HEK293 (cell line): ENCODE results near the gene SERTAD3.
A peak's percentile ranks its signal among the peaks of the same experiment; 100 is the strongest.

ENCODE experiments used
- GFI1B ChIP-seq: fragments of 450-650 bp; formaldehyde crosslinking; IDR thresholded peaks from 2 replicates; pipeline ENCODE4 v1.5.1; 2016; ENCODE audit warnings: missing biosample characterization, missing genetic modification characterization
- GLI4 ChIP-seq: fragments of 450-650 bp; formaldehyde crosslinking; IDR thresholded peaks from 2 replicates; pipeline ENCODE4 v1.5.1; 2016; ENCODE audit warnings: missing biosample characterization, missing genetic modification characterization
- MEIS1 ChIP-seq: sonication (generic); formaldehyde crosslinking; IDR thresholded peaks from 2 replicates; pipeline ENCODE4 v1.8.1; 2022; ENCODE audit warnings: missing genetic modification reagents, mild to moderate bottlenecking, borderline replicate concordance
- SP7 ChIP-seq: fragments of 450-650 bp; formaldehyde crosslinking; IDR thresholded peaks from 2 replicates; pipeline ENCODE4 v1.5.1; 2016; ENCODE audit warnings: missing biosample characterization, missing genetic modification characterization
- ZBTB7A ChIP-seq: fragments of 450-650 bp; formaldehyde crosslinking; IDR thresholded peaks from 2 replicates; pipeline ENCODE4 v1.5.1; 2016; ENCODE audit warnings: low read depth, missing biosample characterization, missing genetic modification characterization
- ZEB2 ChIP-seq: fragments of 450-650 bp; formaldehyde crosslinking; IDR thresholded peaks from 2 replicates; pipeline ENCODE4 v1.5.1; 2016; ENCODE audit warnings: missing biosample characterization, missing genetic modification characterization
- ZFP41 ChIP-seq: fragments of 450-650 bp; formaldehyde crosslinking; IDR thresholded peaks from 2 replicates; pipeline ENCODE4 v1.5.1; 2016; ENCODE audit warnings: missing biosample characterization, missing genetic modification characterization, borderline replicate concordance
- ZNF146 ChIP-seq: fragments of 450-650 bp; formaldehyde crosslinking; IDR thresholded peaks from 2 replicates; pipeline ENCODE4 v1.5.1; 2016; ENCODE audit warnings: missing biosample characterization, missing genetic modification characterization
- ZNF157 ChIP-seq: fragments of 450-650 bp; formaldehyde crosslinking; IDR thresholded peaks from 2 replicates; pipeline ENCODE4 v1.5.1; 2016; ENCODE audit warnings: missing biosample characterization, missing genetic modification characterization
- ZNF221 ChIP-seq: fragments of 450-650 bp; formaldehyde crosslinking; IDR thresholded peaks from 2 replicates; pipeline ENCODE4 v1.5.1; 2017; ENCODE audit warnings: missing biosample characterization, missing genetic modification characterization, borderline replicate concordance
- ZNF248 ChIP-seq: fragments of 450-650 bp; formaldehyde crosslinking; IDR thresholded peaks from 2 replicates; pipeline ENCODE4 v1.5.1; 2017; ENCODE audit warnings: missing biosample characterization, missing genetic modification characterization
- ZNF266 ChIP-seq: fragments of 450-650 bp; formaldehyde crosslinking; IDR thresholded peaks from 2 replicates; pipeline ENCODE4 v1.5.1; 2016; ENCODE audit warnings: missing biosample characterization, missing genetic modification characterization, low read depth
- ZNF311 ChIP-seq: fragments of 450-650 bp; formaldehyde crosslinking; IDR thresholded peaks from 2 replicates; pipeline ENCODE4 v1.5.1; 2017; ENCODE audit warnings: missing biosample characterization, missing genetic modification characterization, borderline replicate concordance
- ZNF394 ChIP-seq: fragments of 450-650 bp; formaldehyde crosslinking; IDR thresholded peaks from 2 replicates; pipeline ENCODE4 v1.5.1; 2016; ENCODE audit warnings: missing biosample characterization, missing genetic modification characterization, mild to moderate bottlenecking, moderate library complexity, borderline replicate concordance
- ZNF423 ChIP-seq: fragments of 450-650 bp; formaldehyde crosslinking; IDR thresholded peaks from 2 replicates; pipeline ENCODE4 v1.5.1; 2016; ENCODE audit warnings: missing biosample characterization, missing genetic modification characterization
- ZNF544 ChIP-seq: fragments of 450-650 bp; formaldehyde crosslinking; IDR thresholded peaks from 2 replicates; pipeline ENCODE4 v1.5.0; 2017; ENCODE audit warnings: missing biosample characterization, missing genetic modification characterization
- ZNF561 ChIP-seq: fragments of 450-650 bp; IDR thresholded peaks from 2 replicates; pipeline ENCODE4 v1.5.1; 2018; ENCODE audit warnings: missing biosample characterization, missing genetic modification characterization, borderline replicate concordance
- ZNF785 ChIP-seq: fragments of 450-650 bp; formaldehyde crosslinking; IDR thresholded peaks from 2 replicates; pipeline ENCODE4 v1.5.1; 2016; ENCODE audit warnings: missing biosample characterization, missing genetic modification characterization
- ZNF830 ChIP-seq: fragments of 450-650 bp; IDR thresholded peaks from 2 replicates; pipeline ENCODE4 v1.5.0; 2018; ENCODE audit warnings: missing biosample characterization, missing genetic modification characterization, low read depth, mild to moderate bottlenecking, moderate library complexity
- ZNF837 ChIP-seq: fragments of 450-650 bp; formaldehyde crosslinking; IDR thresholded peaks from 2 replicates; pipeline ENCODE4 v1.5.1; 2016; ENCODE audit warnings: missing biosample characterization, missing genetic modification characterization
- TF ChIP-seq, protein P1 (sequence below): fragments of 450-650 bp; formaldehyde crosslinking; IDR thresholded peaks from 2 replicates; pipeline ENCODE4 v1.5.1; 2016; ENCODE audit warnings: missing biosample characterization, missing genetic modification characterization
- TF ChIP-seq, protein P2 (sequence below): fragments of 450-650 bp; formaldehyde crosslinking; IDR thresholded peaks from 2 replicates; pipeline ENCODE4 v1.5.1; 2016; ENCODE audit warnings: missing biosample characterization, missing genetic modification characterization, borderline replicate concordance
- TF ChIP-seq, protein P3 (sequence below): sonication (generic); formaldehyde crosslinking; IDR thresholded peaks from 2 replicates; pipeline ENCODE4 v1.8.1; 2022; ENCODE audit warnings: mild to moderate bottlenecking, moderate library complexity, missing genetic modification reagents
- TF ChIP-seq, protein P4 (sequence below): fragments of 450-650 bp; formaldehyde crosslinking; IDR thresholded peaks from 2 replicates; pipeline ENCODE4 v1.5.1; 2016; ENCODE audit warnings: missing biosample characterization, missing genetic modification characterization
- TF ChIP-seq, protein P5 (sequence below): fragments of 450-650 bp; formaldehyde crosslinking; IDR thresholded peaks from 2 replicates; pipeline ENCODE4 v1.5.1; 2016; ENCODE audit warnings: missing biosample characterization, missing genetic modification characterization
- TF ChIP-seq, protein P6 (sequence below): fragments of 450-650 bp; formaldehyde crosslinking; optimal IDR thresholded peaks from 2 replicates; pipeline ENCODE3; 2016; ENCODE audit warnings: missing biosample characterization, mild to moderate bottlenecking, missing genetic modification characterization

The SERTAD3 gene

DNA sequence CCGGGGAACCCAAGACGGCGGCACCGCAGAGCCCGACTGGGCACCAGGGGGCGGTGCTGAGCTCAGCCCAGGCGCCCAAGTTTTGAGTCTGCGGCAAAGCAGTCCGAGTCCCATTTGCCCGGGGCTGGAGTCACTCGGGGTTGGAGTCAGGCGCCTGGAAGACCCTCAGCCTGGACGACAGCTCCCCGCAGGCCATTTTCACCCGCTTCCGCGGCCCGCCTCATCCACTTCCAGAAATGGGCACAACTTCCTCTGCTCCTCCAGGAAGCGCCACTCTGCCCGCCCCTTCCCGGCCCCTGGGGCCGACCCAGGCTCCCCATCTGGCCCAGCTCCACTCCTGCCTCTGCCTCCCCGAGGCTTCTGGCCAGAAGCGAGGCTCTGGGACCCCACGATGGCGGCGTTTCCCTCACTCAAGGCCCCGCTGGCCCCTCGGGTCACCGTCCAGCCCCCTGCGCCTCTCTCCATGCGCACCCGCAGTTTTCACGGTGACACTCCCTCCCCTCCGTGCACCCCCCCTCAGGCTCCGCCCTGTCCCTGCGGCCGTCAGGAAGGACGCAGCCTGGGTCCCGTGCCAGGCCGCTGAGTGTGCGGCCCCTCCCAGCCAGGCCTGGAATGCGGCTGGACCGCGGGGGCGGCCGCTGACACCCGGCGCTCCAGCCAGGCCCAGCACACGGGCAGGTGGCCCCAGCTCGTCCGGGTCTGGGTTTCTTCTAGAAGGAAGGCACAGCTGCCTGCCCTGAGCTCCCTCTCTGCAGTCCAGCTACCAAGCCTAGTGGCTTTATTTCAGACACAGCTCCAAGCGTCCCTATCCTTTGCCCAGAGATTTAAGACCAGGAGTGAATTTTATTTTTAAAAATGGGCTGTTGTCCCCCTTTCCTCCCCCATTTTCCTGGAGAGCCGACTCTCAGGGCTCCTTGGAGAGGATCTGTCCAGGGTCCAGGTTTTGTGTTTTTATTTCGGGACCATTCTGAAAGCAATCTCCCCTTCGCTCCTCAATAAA is 23.1 kb downstream of the SERTAD3 start (continued):
- TF ChIP-seq ZNF221 (0 out of 2 replicates have a peak, but pooled peaks have one; percentile 86), SP7 (tag by site-specific recombination) (peak; percentile 97), MEIS1 (CRISPR knock-in tag) (no peak), ZNF830 (tag by site-specific recombination) (no peak), GFI1B (tag by site-specific recombination) (no peak), GLI4 (tag by site-specific recombination) (no peak), ZNF837 (tag by site-specific recombination) (no peak), ZEB2 (tag by site-specific recombination) (peak; percentile 90), ZNF157 (tag by site-specific recombination) (no peak), ZNF311 (tag by site-specific recombination) (no peak), ZNF146 (tag by site-specific recombination) (peak; percentile 13; the same call in 1 of the 2 replicates), ZNF544 (tag by site-specific recombination) (no peak), ZNF266 (peak; percentile 10; the same call in 1 of the 2 replicates), ZFP41 (no peak), ZNF248 (tag by site-specific recombination) (no peak), ZNF785 (tag by site-specific recombination) (no peak; the same call in 1 of the 2 replicates), ZNF394 (peak; percentile 80), ZNF561 (tag by site-specific recombination) (peak; percentile 99), ZNF423 (tag by site-specific recombination) (0 out of 2 replicates have a peak, but pooled peaks have one; percentile 21), ZBTB7A (tag by site-specific recombination) (peak; percentile 98)
- TF ChIP-seq, protein P1, sequence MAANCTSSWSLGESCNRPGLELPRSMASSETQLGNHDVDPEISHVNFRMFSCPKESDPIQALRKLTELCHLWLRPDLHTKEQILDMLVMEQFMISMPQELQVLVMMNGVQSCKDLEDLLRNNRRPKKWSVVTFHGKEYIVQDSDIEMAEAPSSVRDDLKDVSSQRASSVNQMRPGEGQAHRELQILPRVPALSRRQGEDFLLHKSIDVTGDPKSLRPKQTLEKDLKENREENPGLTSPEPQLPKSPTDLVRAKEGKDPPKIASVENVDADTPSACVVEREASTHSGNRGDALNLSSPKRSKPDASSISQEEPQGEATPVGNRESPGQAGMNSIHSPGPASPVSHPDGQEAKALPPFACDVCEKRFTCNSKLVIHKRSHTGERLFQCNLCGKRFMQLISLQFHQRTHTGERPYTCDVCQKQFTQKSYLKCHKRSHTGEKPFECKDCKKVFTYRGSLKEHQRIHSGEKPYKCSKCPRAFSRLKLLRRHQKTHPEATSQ (tag by site-specific recombination) = peak; percentile 73; the same call in 1 of the 2 replicates
- TF ChIP-seq, protein P2, sequence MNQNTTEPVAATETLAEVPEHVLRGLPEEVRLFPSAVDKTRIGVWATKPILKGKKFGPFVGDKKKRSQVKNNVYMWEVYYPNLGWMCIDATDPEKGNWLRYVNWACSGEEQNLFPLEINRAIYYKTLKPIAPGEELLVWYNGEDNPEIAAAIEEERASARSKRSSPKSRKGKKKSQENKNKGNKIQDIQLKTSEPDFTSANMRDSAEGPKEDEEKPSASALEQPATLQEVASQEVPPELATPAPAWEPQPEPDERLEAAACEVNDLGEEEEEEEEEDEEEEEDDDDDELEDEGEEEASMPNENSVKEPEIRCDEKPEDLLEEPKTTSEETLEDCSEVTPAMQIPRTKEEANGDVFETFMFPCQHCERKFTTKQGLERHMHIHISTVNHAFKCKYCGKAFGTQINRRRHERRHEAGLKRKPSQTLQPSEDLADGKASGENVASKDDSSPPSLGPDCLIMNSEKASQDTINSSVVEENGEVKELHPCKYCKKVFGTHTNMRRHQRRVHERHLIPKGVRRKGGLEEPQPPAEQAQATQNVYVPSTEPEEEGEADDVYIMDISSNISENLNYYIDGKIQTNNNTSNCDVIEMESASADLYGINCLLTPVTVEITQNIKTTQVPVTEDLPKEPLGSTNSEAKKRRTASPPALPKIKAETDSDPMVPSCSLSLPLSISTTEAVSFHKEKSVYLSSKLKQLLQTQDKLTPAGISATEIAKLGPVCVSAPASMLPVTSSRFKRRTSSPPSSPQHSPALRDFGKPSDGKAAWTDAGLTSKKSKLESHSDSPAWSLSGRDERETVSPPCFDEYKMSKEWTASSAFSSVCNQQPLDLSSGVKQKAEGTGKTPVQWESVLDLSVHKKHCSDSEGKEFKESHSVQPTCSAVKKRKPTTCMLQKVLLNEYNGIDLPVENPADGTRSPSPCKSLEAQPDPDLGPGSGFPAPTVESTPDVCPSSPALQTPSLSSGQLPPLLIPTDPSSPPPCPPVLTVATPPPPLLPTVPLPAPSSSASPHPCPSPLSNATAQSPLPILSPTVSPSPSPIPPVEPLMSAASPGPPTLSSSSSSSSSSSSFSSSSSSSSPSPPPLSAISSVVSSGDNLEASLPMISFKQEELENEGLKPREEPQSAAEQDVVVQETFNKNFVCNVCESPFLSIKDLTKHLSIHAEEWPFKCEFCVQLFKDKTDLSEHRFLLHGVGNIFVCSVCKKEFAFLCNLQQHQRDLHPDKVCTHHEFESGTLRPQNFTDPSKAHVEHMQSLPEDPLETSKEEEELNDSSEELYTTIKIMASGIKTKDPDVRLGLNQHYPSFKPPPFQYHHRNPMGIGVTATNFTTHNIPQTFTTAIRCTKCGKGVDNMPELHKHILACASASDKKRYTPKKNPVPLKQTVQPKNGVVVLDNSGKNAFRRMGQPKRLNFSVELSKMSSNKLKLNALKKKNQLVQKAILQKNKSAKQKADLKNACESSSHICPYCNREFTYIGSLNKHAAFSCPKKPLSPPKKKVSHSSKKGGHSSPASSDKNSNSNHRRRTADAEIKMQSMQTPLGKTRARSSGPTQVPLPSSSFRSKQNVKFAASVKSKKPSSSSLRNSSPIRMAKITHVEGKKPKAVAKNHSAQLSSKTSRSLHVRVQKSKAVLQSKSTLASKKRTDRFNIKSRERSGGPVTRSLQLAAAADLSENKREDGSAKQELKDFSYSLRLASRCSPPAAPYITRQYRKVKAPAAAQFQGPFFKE (tag by site-specific recombination) = no peak
- TF ChIP-seq, protein P3, sequence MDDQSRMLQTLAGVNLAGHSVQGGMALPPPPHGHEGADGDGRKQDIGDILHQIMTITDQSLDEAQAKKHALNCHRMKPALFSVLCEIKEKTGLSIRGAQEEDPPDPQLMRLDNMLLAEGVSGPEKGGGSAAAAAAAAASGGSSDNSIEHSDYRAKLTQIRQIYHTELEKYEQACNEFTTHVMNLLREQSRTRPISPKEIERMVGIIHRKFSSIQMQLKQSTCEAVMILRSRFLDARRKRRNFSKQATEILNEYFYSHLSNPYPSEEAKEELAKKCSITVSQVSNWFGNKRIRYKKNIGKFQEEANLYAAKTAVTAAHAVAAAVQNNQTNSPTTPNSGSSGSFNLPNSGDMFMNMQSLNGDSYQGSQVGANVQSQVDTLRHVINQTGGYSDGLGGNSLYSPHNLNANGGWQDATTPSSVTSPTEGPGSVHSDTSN (CRISPR knock-in tag) = 0 out of 2 replicates have a peak, but pooled peaks have one; percentile 67
- TF ChIP-seq, protein P4, sequence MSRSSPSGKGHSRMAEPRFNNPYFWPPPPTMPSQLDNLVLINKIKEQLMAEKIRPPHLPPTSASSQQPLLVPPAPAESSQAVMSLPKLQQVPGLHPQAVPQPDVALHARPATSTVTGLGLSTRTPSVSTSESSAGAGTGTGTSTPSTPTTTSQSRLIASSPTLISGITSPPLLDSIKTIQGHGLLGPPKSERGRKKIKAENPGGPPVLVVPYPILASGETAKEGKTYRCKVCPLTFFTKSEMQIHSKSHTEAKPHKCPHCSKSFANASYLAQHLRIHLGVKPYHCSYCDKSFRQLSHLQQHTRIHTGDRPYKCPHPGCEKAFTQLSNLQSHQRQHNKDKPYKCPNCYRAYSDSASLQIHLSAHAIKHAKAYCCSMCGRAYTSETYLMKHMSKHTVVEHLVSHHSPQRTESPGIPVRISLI (tag by site-specific recombination) = no peak
- TF ChIP-seq, protein P5, sequence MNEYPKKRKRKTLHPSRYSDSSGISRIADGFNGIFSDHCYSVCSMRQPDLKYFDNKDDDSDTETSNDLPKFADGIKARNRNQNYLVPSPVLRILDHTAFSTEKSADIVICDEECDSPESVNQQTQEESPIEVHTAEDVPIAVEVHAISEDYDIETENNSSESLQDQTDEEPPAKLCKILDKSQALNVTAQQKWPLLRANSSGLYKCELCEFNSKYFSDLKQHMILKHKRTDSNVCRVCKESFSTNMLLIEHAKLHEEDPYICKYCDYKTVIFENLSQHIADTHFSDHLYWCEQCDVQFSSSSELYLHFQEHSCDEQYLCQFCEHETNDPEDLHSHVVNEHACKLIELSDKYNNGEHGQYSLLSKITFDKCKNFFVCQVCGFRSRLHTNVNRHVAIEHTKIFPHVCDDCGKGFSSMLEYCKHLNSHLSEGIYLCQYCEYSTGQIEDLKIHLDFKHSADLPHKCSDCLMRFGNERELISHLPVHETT (tag by site-specific recombination) = peak; percentile 84; the same call in 1 of the 2 replicates
- TF ChIP-seq, protein P6, sequence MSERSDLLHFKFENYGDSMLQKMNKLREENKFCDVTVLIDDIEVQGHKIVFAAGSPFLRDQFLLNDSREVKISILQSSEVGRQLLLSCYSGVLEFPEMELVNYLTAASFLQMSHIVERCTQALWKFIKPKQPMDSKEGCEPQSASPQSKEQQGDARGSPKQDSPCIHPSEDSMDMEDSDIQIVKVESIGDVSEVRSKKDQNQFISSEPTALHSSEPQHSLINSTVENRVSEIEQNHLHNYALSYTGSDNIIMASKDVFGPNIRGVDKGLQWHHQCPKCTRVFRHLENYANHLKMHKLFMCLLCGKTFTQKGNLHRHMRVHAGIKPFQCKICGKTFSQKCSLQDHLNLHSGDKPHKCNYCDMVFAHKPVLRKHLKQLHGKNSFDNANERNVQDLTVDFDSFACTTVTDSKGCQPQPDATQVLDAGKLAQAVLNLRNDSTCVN = peak; percentile 91
